GM20000 (cell line): Measurements from ENCODE around the gene CMTM6.
A peak's percentile ranks its signal among the peaks of the same experiment; 100 is the strongest.
"Not testable (repeated sequence)": the region's sequence is repeated elsewhere in the genome, so short reads cannot be mapped to it uniquely, and the experiment has no call there.

Source experiments
- DNase-seq: peaks from one replicate; pipeline ENCODE4 v3.0.0; 2012; ENCODE audit warnings: low spot score
- CTCF ChIP-seq: IDR thresholded peaks from 2 replicates; pipeline ENCODE4 v1.5.1; 2012; ENCODE audit warnings: mild to moderate bottlenecking, control low read depth; ENCODE audit errors: extremely low read depth, missing control alignments

CMTM6 gene

GRCh38 chr3:32540899-32541298 is 38.2 kb upstream of the CMTM6 start:
- TF ChIP-seq CTCF, result no peak
- no peak for DNase-seq

- TF ChIP-seq CTCF, result no peak
- no peak for DNase-seq
Measured at GRCh38 chr3:32532434-32532833, 29.8 kb upstream of the CMTM6 start.

DNA sequence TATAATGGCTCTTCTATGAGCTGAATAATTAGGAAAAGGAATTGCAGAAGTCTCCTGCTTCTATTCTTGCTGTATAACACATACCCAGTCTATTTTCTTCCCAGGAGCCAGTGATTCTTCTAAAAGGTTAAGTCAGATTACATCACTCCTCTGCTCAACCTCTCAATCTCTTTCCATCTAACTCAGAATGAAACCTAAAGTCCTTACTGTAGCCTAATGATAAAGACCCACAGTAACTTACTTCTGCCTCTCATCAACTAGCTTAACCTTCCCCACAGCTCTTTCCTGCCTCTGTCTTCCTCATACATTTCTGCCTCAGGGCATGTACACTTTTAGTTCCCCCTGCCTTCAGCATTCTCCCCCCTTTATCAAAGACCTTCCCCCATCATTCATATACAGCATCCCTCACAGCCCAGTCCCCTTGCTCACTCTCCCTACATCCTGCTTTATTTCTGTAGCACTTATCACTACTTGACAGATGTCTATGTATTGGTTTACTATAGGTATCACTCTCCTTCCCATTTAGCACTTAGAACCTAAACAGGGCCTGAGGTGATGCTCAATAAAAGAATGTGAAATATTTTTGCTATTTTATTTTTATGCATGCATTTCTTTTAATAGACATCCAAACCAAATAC is 28.5 kb upstream of the CMTM6 start:
- TF ChIP-seq CTCF, result no peak
- peak; percentile 33 for DNase-seq

- no peak for TF ChIP-seq CTCF
- no peak for DNase-seq
Measured at GRCh38 chr3:32525720-32526119, 23.1 kb upstream of the CMTM6 start.

DNA sequence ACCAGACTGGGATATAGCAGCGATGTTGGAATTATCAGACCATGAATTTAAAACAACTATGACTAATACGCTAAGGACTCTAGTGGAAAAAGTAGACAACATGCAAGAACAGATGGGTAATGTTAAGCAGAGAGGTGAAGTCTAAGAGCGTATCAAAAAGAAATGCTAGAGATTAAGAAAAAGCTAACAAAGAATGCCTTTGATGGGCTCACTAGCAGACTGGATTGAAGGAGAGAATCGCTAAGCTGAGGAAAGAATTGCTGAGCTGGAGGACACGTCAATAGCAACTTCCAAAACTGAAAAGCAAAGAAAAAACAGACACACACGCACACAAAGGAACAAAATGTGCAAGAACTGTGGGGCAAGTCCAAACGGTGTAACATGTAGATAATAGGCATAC is 20.0 kb upstream of the CMTM6 start:
- TF ChIP-seq CTCF, result no peak
- DNase-seq, result no peak

GRCh38 chr3:32518921-32519320 is 16.3 kb upstream of the CMTM6 start:
- DNase-seq, result not testable (repeated sequence)

GRCh38 chr3:32516751-32517150 is 14.1 kb upstream of the CMTM6 start:
- not testable (repeated sequence) for DNase-seq

DNA sequence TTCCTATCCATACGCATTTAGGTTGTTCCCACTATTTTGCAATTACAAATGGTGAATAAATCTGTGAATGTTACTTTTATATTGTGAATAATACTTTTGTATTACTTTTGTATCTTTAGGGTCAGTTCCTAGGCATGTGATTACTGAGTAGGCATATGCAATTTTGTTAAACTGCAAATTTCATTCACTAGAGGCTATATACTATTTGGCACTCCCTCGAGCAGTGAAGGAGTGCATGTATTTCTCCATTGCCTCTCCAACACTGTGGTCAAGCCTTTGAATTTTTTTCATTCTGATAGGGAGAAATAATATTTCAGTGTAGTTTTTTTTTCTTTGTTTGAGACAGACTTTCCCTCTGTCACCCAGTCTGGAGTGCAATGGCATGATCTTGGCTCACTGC is 8.4 kb upstream of the CMTM6 start:
- TF ChIP-seq CTCF, result no peak
- no peak for DNase-seq

- peak; percentile 59 for TF ChIP-seq CTCF
- peak; percentile 73 for DNase-seq
Measured at GRCh38 chr3:32510075-32510724, 7.5 kb upstream of the CMTM6 start.
